HepG2 (cell line): ENCODE results near the gene TXN2. TPM values are rescaled to one million over a fixed set of nuclear protein-coding genes. Genes with fewer than 3 reads are reported as not detected.

ENCODE experiments used
- JUND ChIP-seq: sonication (generic); formaldehyde crosslinking; IDR thresholded peaks from 2 replicates; pipeline ENCODE4 v1.8.0; 2022; ENCODE audit warnings: mild to moderate bottlenecking, missing genetic modification reagents
- KDM6A ChIP-seq: IDR thresholded peaks from 2 replicates; pipeline ENCODE4 v1.6.1; 2016; ENCODE audit warnings: low read depth
- MXD4 ChIP-seq: IDR thresholded peaks from 2 replicates; pipeline ENCODE4 v1.6.1; 2016; ENCODE audit warnings: mild to moderate bottlenecking, missing biosample characterization, missing genetic modification reagents
- NCOA5 ChIP-seq: sonication (generic); formaldehyde crosslinking; IDR thresholded peaks from 2 replicates; pipeline ENCODE4 v1.4.0; 2020; ENCODE audit warnings: missing genetic modification reagents
- PCBP1 ChIP-seq: fragments of 200-400 bp; formaldehyde crosslinking; IDR thresholded peaks from 2 replicates; pipeline ENCODE4 v1.6.1; 2017; ENCODE audit warnings: mild to moderate bottlenecking, low read depth, low read length, borderline replicate concordance
- PPARG ChIP-seq: conservative IDR thresholded peaks from 2 replicates; pipeline ENCODE4 v1.6.1; 2016; ENCODE audit warnings: missing biosample characterization, missing genetic modification reagents
- RXRB ChIP-seq: IDR thresholded peaks from 2 replicates; pipeline ENCODE4 v1.6.1; 2016; ENCODE audit warnings: borderline replicate concordance, missing genetic modification reagents, missing compliant biosample characterization
- SMARCE1 ChIP-seq: fragments of 450-650 bp; IDR thresholded peaks from 2 replicates; pipeline ENCODE4 v1.6.1; 2017; ENCODE audit warnings: borderline replicate concordance
- SP140L ChIP-seq: sonication (generic); formaldehyde crosslinking; IDR thresholded peaks from 2 replicates; pipeline ENCODE4 v1.4.0; 2020; ENCODE audit warnings: missing genetic modification reagents, borderline replicate concordance
- SRSF4 ChIP-seq: fragments of 200-400 bp; formaldehyde crosslinking; IDR thresholded peaks from one replicate; pipeline ENCODE4 v1.6.1; 2018; ENCODE audit warnings: mild to moderate bottlenecking, low read depth, low read length, moderate library complexity; ENCODE audit not compliant: poor library complexity, severe bottlenecking
- TCF7L2 ChIP-seq: IDR thresholded peaks from 2 replicates; pipeline ENCODE4 v1.6.1; 2011; ENCODE audit warnings: mild to moderate bottlenecking, low read depth, low read length, moderate library complexity
- THYN1 ChIP-seq: sonication (generic); formaldehyde crosslinking; IDR thresholded peaks from 2 replicates; pipeline ENCODE4 v1.8.1; 2023; ENCODE audit warnings: low read depth, mild to moderate bottlenecking, moderate library complexity, missing genetic modification reagents, borderline replicate concordance
- ZBTB7A ChIP-seq: sonication (generic); formaldehyde crosslinking; IDR thresholded peaks from 2 replicates; pipeline ENCODE4 v1.8.0; 2022; ENCODE audit warnings: mild to moderate bottlenecking, missing genetic modification reagents
- ZNF12 ChIP-seq: sonication (generic); formaldehyde crosslinking; IDR thresholded peaks from 2 replicates; pipeline ENCODE4 v1.5.0; 2020; ENCODE audit warnings: missing genetic modification reagents
- ZNF264 ChIP-seq: sonication (generic); formaldehyde crosslinking; IDR thresholded peaks from 2 replicates; pipeline ENCODE4 v1.4.0; 2020; ENCODE audit warnings: missing genetic modification reagents
- ZNF570 ChIP-seq: sonication (generic); formaldehyde crosslinking; IDR thresholded peaks from 2 replicates; pipeline ENCODE4 v1.4.0; 2020; ENCODE audit warnings: mild to moderate bottlenecking, missing genetic modification reagents, borderline replicate concordance
- ZNF589 ChIP-seq: sonication (generic); formaldehyde crosslinking; conservative IDR thresholded peaks from 2 replicates; pipeline ENCODE4 v1.8.0; 2022; ENCODE audit warnings: mild to moderate bottlenecking, moderate library complexity, missing genetic modification reagents
- ZNF780A ChIP-seq: sonication (generic); formaldehyde crosslinking; IDR thresholded peaks from 2 replicates; pipeline ENCODE4 v1.8.0; 2022; ENCODE audit warnings: mild to moderate bottlenecking, missing genetic modification reagents, moderate library complexity
- polyA plus RNA-seq, 8 experiments: library from polyadenylated mRNA; depleted of rRNA in 3 of 8; stranded (reverse) in 7 of 8; unstranded in 1 of 8; fragments of >200 nt; fragmentation: Illumina TruSeq in 4 of 8; extraction: Trizol in 4 of 8; gene quantifications; 2 replicates each; pipeline versions ENCODE4 v1.2.1 to v1.2.3, GENCODE V29; 2011 to 2016; ENCODE audit warnings: low read depth in 4 of 8, missing spikeins in 1 of 8, mixed read lengths in 1 of 8; ENCODE audit not compliant: insufficient read depth in 1 of 8
- total RNA-seq, 5 experiments: library from RNA; depleted of rRNA; stranded (reverse); fragments of >200 nt; fragmentation: Illumina TruSeq; extraction: Trizol; gene quantifications; 2 replicates each; pipeline ENCODE4 v1.2.3, GENCODE V29; 2016; ENCODE audit warnings: low read depth in 1 of 5
- TF ChIP-seq, protein P1 (sequence below): sonication (generic); formaldehyde crosslinking; conservative IDR thresholded peaks from 2 replicates; pipeline ENCODE4 v1.4.0; 2020; ENCODE audit warnings: mild to moderate bottlenecking, missing genetic modification reagents, moderate library complexity
- TF ChIP-seq, protein P2 (sequence below): sonication (generic); formaldehyde crosslinking; IDR thresholded peaks from 2 replicates; pipeline ENCODE4 v1.9.0; 2021; ENCODE audit warnings: missing genetic modification reagents, mild to moderate bottlenecking, borderline replicate concordance
- TF ChIP-seq, protein P3 (sequence below): sonication (generic); formaldehyde crosslinking; conservative IDR thresholded peaks from 2 replicates; pipeline ENCODE4 v1.8.0; 2022; ENCODE audit warnings: low read depth, missing genetic modification reagents

The TXN2 gene
- total and polyA plus RNA-seq, 2 of the 13 experiments (the other 11 are each of a cell fraction or from before 2014, with no cell fraction given) = 41.4 to 109 TPM

- TF ChIP-seq, protein P1, sequence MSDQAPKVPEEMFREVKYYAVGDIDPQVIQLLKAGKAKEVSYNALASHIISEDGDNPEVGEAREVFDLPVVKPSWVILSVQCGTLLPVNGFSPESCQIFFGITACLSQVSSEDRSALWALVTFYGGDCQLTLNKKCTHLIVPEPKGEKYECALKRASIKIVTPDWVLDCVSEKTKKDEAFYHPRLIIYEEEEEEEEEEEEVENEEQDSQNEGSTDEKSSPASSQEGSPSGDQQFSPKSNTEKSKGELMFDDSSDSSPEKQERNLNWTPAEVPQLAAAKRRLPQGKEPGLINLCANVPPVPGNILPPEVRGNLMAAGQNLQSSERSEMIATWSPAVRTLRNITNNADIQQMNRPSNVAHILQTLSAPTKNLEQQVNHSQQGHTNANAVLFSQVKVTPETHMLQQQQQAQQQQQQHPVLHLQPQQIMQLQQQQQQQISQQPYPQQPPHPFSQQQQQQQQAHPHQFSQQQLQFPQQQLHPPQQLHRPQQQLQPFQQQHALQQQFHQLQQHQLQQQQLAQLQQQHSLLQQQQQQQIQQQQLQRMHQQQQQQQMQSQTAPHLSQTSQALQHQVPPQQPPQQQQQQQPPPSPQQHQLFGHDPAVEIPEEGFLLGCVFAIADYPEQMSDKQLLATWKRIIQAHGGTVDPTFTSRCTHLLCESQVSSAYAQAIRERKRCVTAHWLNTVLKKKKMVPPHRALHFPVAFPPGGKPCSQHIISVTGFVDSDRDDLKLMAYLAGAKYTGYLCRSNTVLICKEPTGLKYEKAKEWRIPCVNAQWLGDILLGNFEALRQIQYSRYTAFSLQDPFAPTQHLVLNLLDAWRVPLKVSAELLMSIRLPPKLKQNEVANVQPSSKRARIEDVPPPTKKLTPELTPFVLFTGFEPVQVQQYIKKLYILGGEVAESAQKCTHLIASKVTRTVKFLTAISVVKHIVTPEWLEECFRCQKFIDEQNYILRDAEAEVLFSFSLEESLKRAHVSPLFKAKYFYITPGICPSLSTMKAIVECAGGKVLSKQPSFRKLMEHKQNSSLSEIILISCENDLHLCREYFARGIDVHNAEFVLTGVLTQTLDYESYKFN (CRISPR knock-in tag) = peak; percentile 43
- TF ChIP-seq THYN1 (peak; percentile 22; the same call in 1 of the 2 replicates), ZNF589 (peak; percentile 91; the same call in 1 of the 2 replicates), PCBP1 (no peak), ZNF264 (no peak), JUND (CRISPR knock-in tag) (no peak), SMARCE1 (no peak), ZBTB7A (CRISPR knock-in tag) (peak; percentile 15; the same call in 1 of the 2 replicates), PPARG (CRISPR knock-in tag) (peak; percentile 39; the same call in 1 of the 2 replicates), ZNF780A (no peak), KDM6A (no peak), MXD4 (CRISPR knock-in tag) (peak; percentile 93), TCF7L2 (no peak), RXRB (CRISPR knock-in tag) (no peak), SRSF4 (no peak), SP140L (CRISPR knock-in tag) (no peak), ZNF12 (CRISPR knock-in tag) (no peak; the same call in 1 of the 2 replicates), ZNF570 (peak; percentile 94; the same call in 1 of the 2 replicates), NCOA5 (CRISPR knock-in tag) (no peak)
- TF ChIP-seq, protein P2, sequence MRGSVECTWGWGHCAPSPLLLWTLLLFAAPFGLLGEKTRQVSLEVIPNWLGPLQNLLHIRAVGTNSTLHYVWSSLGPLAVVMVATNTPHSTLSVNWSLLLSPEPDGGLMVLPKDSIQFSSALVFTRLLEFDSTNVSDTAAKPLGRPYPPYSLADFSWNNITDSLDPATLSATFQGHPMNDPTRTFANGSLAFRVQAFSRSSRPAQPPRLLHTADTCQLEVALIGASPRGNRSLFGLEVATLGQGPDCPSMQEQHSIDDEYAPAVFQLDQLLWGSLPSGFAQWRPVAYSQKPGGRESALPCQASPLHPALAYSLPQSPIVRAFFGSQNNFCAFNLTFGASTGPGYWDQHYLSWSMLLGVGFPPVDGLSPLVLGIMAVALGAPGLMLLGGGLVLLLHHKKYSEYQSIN (CRISPR knock-in tag) = no peak
- TF ChIP-seq, protein P3, sequence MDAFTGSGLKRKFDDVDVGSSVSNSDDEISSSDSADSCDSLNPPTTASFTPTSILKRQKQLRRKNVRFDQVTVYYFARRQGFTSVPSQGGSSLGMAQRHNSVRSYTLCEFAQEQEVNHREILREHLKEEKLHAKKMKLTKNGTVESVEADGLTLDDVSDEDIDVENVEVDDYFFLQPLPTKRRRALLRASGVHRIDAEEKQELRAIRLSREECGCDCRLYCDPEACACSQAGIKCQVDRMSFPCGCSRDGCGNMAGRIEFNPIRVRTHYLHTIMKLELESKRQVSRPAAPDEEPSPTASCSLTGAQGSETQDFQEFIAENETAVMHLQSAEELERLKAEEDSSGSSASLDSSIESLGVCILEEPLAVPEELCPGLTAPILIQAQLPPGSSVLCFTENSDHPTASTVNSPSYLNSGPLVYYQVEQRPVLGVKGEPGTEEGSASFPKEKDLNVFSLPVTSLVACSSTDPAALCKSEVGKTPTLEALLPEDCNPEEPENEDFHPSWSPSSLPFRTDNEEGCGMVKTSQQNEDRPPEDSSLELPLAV (CRISPR knock-in tag) = peak; percentile 95
Measured at GRCh38 chr22:36506637-36507517, 25.4 kb upstream of the TXN2 start, which contains the start of gene FOXRED2 (continued).
